Peyer's patch (tissue), 4 donors: ENCODE data around the gene SESN3.

Experiments used
- CTCF ChIP-seq, 6 experiments: fragments of 450-650 bp in 4 of 6; fragments of 200-600 bp in 2 of 6; sonication (generic) in 1 of 6; IDR thresholded peaks; one replicate each; pipeline ENCODE4 v1.5.1; 2017 to 2019; ENCODE audit warnings: antibody characterized with exemption in 6 of 6, mild to moderate bottlenecking in 3 of 6, moderate library complexity in 1 of 6
- POLR2A ChIP-seq, 2 donors: fragments of 450-650 bp; IDR thresholded peaks; one replicate each; pipeline ENCODE4 v1.5.1; 2017; ENCODE audit warnings: antibody characterized with exemption in 2 of 2, mild to moderate bottlenecking in 2 of 2, moderate library complexity in 2 of 2

GRCh38 chr11:95242091-95242844, 11.3 kb upstream of the SESN3 start:
- TF ChIP-seq POLR2A (IDR thresholded peaks at IDR 0.05) (no peak), CTCF (IDR thresholded peaks at IDR 0.05) (no peak)
